GM12874 (cell line): Measurements from ENCODE around the gene LRRC75B.

Experiments
- CTCF ChIP-seq: IDR thresholded peaks from 2 replicates; pipeline ENCODE4 v1.5.1; 2011; ENCODE audit warnings: low read depth, mild to moderate bottlenecking, control low read depth, low read length, moderate library complexity; ENCODE audit not compliant: insufficient read depth

The LRRC75B gene

GRCh38 chr22:24536089-24536488, 56.8 kb downstream of the LRRC75B start:
- no peak for TF ChIP-seq CTCF
